Esophagus squamous epithelium (tissue), 4 donors: ENCODE results near the gene TOB1.
"Not testable (repeated sequence)": the region's sequence is repeated elsewhere in the genome, so short reads cannot be mapped to it uniquely, and the experiment has no call there.

Experiments
- POLR2A ChIP-seq, 4 donors: fragments of 450-650 bp; IDR thresholded peaks; one replicate each; pipeline ENCODE4 v1.6.1; 2017; ENCODE audit warnings: antibody characterized with exemption in 4 of 4, mild to moderate bottlenecking in 4 of 4, moderate library complexity in 3 of 4
- TF ChIP-seq, protein P1 (sequence below), 6 experiments: fragments of 450-650 bp in 4 of 6; fragments of 200-600 bp in 2 of 6; sonication (generic) in 2 of 6; IDR thresholded peaks; one replicate each; pipeline ENCODE4 v1.5.1; 2016 to 2019; ENCODE audit warnings: antibody characterized with exemption in 6 of 6, mild to moderate bottlenecking in 4 of 6, moderate library complexity in 4 of 6

DNA sequence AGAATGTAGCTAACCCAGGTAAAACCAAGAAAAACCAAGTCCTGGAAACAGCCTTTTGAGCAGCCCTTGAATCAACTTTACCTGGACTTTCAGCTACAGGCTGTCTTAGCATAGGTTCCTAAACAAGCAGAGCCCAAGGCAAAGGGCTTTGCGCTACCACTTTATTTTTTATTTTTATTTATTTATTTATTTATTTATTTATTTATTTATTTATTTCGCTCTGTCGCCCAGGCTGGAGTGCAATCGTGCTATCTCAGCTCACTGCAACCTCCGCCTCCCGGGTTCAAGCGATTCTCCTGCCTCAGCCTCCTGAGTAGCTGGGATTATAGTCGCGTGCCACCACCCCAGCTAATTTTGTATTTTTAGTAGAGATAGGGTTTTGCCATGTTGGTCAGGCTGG, 10.9 kb upstream of the TOB1 start:
- TF ChIP-seq, protein P1, sequence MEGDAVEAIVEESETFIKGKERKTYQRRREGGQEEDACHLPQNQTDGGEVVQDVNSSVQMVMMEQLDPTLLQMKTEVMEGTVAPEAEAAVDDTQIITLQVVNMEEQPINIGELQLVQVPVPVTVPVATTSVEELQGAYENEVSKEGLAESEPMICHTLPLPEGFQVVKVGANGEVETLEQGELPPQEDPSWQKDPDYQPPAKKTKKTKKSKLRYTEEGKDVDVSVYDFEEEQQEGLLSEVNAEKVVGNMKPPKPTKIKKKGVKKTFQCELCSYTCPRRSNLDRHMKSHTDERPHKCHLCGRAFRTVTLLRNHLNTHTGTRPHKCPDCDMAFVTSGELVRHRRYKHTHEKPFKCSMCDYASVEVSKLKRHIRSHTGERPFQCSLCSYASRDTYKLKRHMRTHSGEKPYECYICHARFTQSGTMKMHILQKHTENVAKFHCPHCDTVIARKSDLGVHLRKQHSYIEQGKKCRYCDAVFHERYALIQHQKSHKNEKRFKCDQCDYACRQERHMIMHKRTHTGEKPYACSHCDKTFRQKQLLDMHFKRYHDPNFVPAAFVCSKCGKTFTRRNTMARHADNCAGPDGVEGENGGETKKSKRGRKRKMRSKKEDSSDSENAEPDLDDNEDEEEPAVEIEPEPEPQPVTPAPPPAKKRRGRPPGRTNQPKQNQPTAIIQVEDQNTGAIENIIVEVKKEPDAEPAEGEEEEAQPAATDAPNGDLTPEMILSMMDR (IDR thresholded peaks at IDR 0.05) = not testable (repeated sequence)
- not testable (repeated sequence) for TF ChIP-seq POLR2A (IDR thresholded peaks at IDR 0.05)
